Measurements from ENCODE around the gene LDAF1.
"Not testable (repeated sequence)": the region's sequence is repeated elsewhere in the genome, so short reads cannot be mapped to it uniquely, and the experiment has no call there.

Gene LDAF1
- long read RNA-seq, transcript TMEM159-201 (5 exons, 2,014 nt) = minor isoform, 110 of 467 reads
- long read RNA-seq, transcript TMEM159-203 (6 exons, 1,378 nt) = minor isoform, 6 of 467 reads
- long read RNA-seq, transcript TMEM159-204 (4 exons, 584 nt) = minor isoform, 9 of 467 reads
- long read RNA-seq, transcript TMEM159-202 (5 exons, 1,812 nt) = major isoform, 211 of 467 reads
- long read RNA-seq, partial matches to known transcripts = 4 of 467 reads
- long read RNA-seq, other reads (novel, unspliced or antisense) = 126 of 467 reads

- Histone ChIP-seq H3K4me3 (replicated peaks; ENCODE audit: insufficient read depth, low read length) (peak within 1 kb of the TSS; percentile 70), H3K27ac (replicated peaks) (peak within 1 kb of the TSS; percentile 45), H3K27me3 (ENCODE audit: insufficient read depth, poor library complexity, severe bottlenecking) (no peaks in the 10 kb centered on the region)
- peak in 1 of 2 experiments; percentile 84 for DNase-seq (ENCODE audit: low read depth in 1 of 2, low spot score in 1 of 2)
- TF ChIP-seq POLR2AphosphoS5 (IDR thresholded peaks at IDR 0.05; ENCODE audit: low read depth) (peak; percentile 54; the same call in 1 of the 2 replicates), REST (IDR thresholded peaks at IDR 0.05; ENCODE audit: insufficient replicate concordance, low read depth) (no peak)
Observed at GRCh38 chr16:21158208-21159110, at the start of gene LDAF1. Gene LDAF1, plus strand, starts transcription at chr16:21158674. Its CDS starts 2,509 bp downstream, at chr16:21161183.

- H3K4me3 ChIP-seq (replicated peaks; ENCODE audit: insufficient read depth, low read length); DNase-seq (ENCODE audit: low read depth in 1 of 2, low spot score in 1 of 2); H3K27me3 ChIP-seq (ENCODE audit: insufficient read depth, poor library complexity, severe bottlenecking): not testable (repeated sequence)
- H3K27ac ChIP-seq (replicated peaks) = peak overlapping the region; percentile 64
Observed at GRCh38 chr16:21115551-21115950, 42.9 kb upstream of the LDAF1 start.

GRCh38 chr16:21116148-21116693 is 42.3 kb upstream of the LDAF1 start:
- peak; percentile 88 to 92 for DNase-seq (ENCODE audit: low read depth in 1 of 2, low spot score in 1 of 2)
- peak overlapping the region; percentile 64 for H3K27ac ChIP-seq (replicated peaks)
- no peaks in the 10 kb centered on the region for H3K27me3 ChIP-seq (ENCODE audit: insufficient read depth, poor library complexity, severe bottlenecking)
- peak; percentile 67 for TF ChIP-seq POLR2AphosphoS5 (IDR thresholded peaks at IDR 0.05; ENCODE audit: low read depth)
- TF ChIP-seq REST (IDR thresholded peaks at IDR 0.05; ENCODE audit: insufficient replicate concordance, low read depth) = no peak
- peak; percentile 99 for TF ChIP-seq SPI1 (IDR thresholded peaks at IDR 0.05; ENCODE audit: borderline replicate concordance, low read depth)
- TF ChIP-seq GABPA (IDR thresholded peaks at IDR 0.05; ENCODE audit: low read depth) = peak; percentile 58; the same call in 1 of the 2 replicates
- no peak overlapping the region for H3K4me3 ChIP-seq (replicated peaks; ENCODE audit: insufficient read depth, low read length)

GRCh38 chr16:21117567-21117966 is 40.9 kb upstream of the LDAF1 start:
- Histone ChIP-seq H3K27ac (replicated peaks) (no peak overlapping the region), H3K4me3 (replicated peaks; ENCODE audit: insufficient read depth, low read length) (no peak overlapping the region), H3K27me3 (ENCODE audit: insufficient read depth, poor library complexity, severe bottlenecking) (no peaks in the 10 kb centered on the region)
- TF ChIP-seq SPI1 (IDR thresholded peaks at IDR 0.05; ENCODE audit: borderline replicate concordance, low read depth) (no peak), REST (IDR thresholded peaks at IDR 0.05; ENCODE audit: insufficient replicate concordance, low read depth) (no peak), POLR2AphosphoS5 (IDR thresholded peaks at IDR 0.05; ENCODE audit: low read depth) (no peak), GABPA (IDR thresholded peaks at IDR 0.05; ENCODE audit: low read depth) (no peak), CTCF (IDR thresholded peaks at IDR 0.05; ENCODE audit: insufficient read depth, low read length) (no peak)
- DNase-seq (ENCODE audit: low read depth in 1 of 2, low spot score in 1 of 2) = no peak
